HG02870 (cell line): ENCODE data around the gene RNF121.
"Not testable (repeated sequence)": the region's sequence is repeated elsewhere in the genome, so short reads cannot be mapped to it uniquely, and the experiment has no call there.

Experiments
- ATAC-seq: cut with Tn5 transposase; IDR thresholded peaks from one replicate; pipeline ENCODE4 v1.9.1; 2021; ENCODE audit warnings: mild to moderate bottlenecking, moderate library complexity; ENCODE audit not compliant: unreplicated experiment

Gene RNF121

DNA sequence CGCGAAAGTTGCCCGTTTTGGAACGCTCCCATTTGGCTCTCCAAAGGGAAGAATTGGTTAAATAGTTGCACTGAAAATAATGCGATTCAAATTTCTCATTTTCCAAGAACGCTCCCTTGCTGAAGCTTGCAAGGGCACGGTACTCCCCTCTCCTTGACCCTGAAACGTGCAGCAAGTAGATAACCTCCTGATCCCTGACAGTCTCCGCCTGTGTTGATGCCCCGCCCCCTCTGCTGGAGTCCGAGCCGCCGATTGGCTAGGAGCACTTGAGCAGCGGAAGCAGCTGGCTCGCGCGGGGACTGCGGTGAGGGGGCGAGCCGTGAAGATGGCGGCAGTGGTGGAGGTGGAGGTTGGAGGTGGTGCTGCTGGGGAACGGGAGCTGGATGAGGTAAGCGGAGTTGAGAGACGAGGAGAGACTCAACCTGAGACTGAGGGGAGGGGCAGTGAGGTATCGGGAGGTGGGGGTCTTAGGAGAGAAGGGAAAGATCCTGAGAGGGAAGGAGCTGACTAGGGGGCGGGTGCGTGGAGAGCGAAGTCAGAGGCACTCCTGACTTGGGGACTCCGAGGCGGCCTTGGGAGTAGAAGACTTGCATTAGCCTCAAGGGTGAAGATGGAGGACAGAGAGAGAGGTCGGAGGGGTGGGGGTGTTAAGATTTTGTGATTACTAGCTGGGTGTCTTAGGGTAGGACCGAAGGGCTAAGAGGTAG, at the start of gene RNF121:
Gene RNF121 (plus strand): TSS at position 310 of the 707 bp plus-strand sequence. CDS start 16 bp downstream, at position 326.
- ATAC-seq = peak; percentile 67

DNA sequence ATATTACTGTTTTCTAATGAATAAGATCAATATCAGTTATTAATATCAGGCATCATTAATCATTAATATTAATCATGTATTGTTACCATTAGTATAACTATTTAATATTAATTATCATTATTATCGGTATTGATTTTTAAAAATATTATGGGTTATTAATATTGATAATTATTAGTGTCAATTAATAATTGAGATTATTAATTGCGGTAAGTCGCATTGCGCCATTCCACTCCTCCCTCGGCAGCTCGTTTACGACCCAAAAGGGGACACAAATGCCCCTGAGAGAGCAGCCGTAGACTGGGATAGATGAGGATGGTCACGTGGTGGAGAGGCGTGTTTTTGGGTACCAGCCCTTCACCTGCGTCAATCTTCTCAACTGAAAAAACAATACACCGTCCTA, 43.0 kb upstream of the RNF121 start:
- not testable (repeated sequence) for ATAC-seq

DNA sequence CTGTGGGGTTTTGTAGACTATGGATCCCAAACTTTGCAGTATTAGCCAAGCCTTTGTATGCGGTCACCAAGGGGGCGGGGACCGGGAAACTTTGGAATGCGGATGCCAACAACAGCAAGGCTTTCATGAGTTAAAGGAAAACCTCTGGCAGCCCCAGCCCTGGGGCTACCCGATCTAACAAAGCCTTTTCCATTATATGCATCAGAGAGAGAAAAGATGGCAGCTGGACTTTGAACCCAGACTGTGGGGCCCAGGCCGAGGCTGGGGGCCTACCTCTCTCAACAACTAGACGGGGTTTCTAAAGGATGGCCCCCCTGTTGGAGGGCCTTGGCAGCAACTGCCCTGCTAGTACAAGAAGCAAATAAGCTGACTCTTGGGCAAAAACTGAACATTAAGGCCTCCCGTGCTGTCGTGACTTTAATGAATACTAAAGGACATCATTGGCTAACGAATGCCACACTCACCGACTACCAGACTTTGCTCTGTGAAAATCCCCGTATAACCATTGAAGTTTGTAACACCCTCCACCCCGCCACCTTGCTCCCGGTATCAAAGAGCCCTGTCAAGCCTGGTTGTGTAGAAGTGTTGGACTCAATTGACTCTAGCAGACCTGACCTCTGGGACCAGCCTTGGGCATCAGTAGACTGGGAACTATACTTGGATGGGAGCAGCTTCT, 40.4 kb upstream of the RNF121 start:
- not testable (repeated sequence) for ATAC-seq

DNA sequence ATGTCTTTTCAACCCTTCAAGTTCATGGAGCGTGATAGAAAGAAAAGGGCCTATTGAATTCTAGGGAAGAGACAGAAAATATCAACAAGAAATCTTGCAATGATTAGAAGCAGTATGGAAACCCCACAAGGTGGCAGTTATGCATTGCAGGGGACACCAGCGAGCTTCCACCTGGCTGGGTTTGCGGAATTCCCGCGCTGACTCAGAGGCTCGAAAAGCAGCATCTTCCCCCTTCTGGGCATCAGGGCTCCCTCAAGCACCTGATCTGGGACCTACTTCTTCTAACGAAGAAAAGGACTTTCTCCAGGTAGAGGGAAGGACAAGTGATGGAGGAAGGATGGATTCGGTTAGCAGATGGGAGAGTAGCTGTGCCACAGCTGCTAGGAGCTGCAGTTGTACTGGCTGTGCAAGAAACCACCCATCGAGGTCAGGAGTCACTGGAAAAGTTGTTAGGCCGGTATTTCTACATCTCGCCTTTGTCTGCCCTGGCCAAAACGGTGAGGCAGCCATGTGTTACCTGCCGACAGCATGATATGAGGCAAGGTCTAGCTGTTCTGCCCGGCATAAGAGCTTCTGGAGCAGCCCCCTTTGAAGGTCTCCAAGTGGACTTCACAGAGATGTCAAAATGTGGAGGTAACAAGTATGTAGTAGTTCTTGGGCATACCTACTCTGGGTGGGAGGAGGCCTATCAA, 39.5 kb upstream of the RNF121 start:
- ATAC-seq = not testable (repeated sequence)

- no peak for ATAC-seq
Measured at GRCh38 chr11:71895961-71896360, 32.9 kb upstream of the RNF121 start.

- ATAC-seq = not testable (repeated sequence)
Measured at GRCh38 chr11:71901137-71901536, 27.7 kb upstream of the RNF121 start.

GRCh38 chr11:71908218-71908617, 20.6 kb upstream of the RNF121 start:
- ATAC-seq = no peak

DNA sequence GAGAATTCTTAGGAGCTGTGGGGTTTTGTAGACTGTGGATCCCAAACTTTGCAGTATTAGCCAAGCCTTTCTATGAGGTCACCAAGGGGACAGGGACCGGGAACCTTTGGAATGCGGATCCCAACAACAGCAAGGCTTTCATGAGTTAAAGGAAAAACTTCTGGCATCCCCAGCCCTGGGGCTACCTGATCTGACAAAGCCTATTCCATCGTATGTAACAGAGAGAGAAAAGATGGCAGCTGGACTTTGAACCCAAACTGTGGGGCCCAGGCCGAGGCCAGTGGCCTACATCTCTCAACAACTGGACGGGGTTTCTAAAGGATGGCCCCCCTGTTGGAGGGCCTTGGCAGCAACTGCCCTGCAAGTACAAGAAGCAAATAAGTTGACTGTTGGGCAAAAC, 18.1 kb upstream of the RNF121 start:
- ATAC-seq = not testable (repeated sequence)

- ATAC-seq = not testable (repeated sequence)
Measured at GRCh38 chr11:71911321-71911985, 17.4 kb upstream of the RNF121 start.

- ATAC-seq = not testable (repeated sequence)
Measured at GRCh38 chr11:71911986-71912340, 16.9 kb upstream of the RNF121 start.

- ATAC-seq = no peak
Measured at GRCh38 chr11:71913756-71914526, 14.9 kb upstream of the RNF121 start.

- no peak for ATAC-seq
Measured at GRCh38 chr11:71914617-71915189, 14.1 kb upstream of the RNF121 start.

GRCh38 chr11:71917646-71918140, 11.2 kb upstream of the RNF121 start:
- ATAC-seq = no peak

- ATAC-seq = peak; percentile 71
Measured at GRCh38 chr11:71927820-71928736, 768 bp upstream of the RNF121 start, which contains the start of gene XNDC1N. TSS of gene XNDC1N (minus strand) at chr11:71928594. CDS start at chr11:71923353, 5,241 bp downstream.

- no peak for ATAC-seq
Measured at GRCh38 chr11:71929491-71929890, 645 bp downstream of the RNF121 start.

DNA sequence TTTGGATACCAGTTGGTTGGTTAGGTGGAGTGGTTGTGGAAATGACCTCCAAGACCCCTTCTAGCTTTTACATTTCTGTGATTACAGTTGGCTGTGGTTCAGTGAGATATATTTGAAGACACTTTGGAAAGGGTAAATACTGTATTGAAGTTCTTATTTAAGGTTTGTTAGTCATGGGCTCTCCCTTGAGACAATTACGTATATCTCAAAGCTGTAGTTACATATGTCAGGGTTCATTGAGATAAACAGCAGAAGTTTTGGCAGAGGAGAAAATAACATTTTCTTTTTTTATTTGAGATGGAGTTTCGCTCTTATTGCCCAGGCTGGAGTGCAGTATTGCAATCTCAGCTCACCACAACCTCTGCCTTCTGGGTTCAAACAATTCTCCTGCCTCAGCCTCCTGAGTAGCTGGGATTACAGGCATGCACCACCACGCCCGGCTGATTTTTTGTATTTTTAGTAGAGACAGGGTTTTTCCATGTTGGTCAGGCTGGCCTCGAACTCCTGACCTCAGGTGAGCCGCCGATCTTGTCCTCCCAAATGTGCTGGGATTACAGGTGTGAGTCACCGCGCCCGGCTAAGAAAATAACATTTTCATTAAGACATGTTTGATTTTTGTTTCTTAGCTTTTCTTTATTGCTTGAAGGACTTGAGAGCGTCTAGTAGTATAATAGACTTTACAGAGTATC, 1.9 kb downstream of the RNF121 start:
- ATAC-seq = no peak

- ATAC-seq = no peak
Measured at GRCh38 chr11:71931245-71931602, 2.4 kb downstream of the RNF121 start.
